Kidney epithelial cell (primary cell): ENCODE data around the gene CIDEA. TPM values are rescaled to one million over a fixed set of nuclear protein-coding genes. Genes with fewer than 3 reads are reported as not detected.

ENCODE experiments used
- DNase-seq: peaks from one replicate; pipeline ENCODE4 v3.0.0-alpha.2; 2010; ENCODE audit warnings: low read depth
- H3K27me3 ChIP-seq: 2 replicates; pipeline ENCODE4 v1.6.0; 2011; ENCODE audit warnings: low read length; ENCODE audit not compliant: control insufficient read depth, insufficient read depth
- H3K36me3 ChIP-seq: 2 replicates; pipeline ENCODE4 v1.5.1; 2011; ENCODE audit warnings: low read length; ENCODE audit not compliant: control insufficient read depth, insufficient read depth
- H3K4me3 ChIP-seq: 2 replicates; pipeline ENCODE4 v1.5.1; 2011; ENCODE audit warnings: low read depth, mild to moderate bottlenecking, control low read depth, low read length
- total RNA-seq: library from RNA; depleted of rRNA; stranded (reverse); fragments of >200 nt; gene quantifications from 2 replicates; pipeline ENCODE4 v1.2.3, GENCODE V29; 2015
- TF ChIP-seq, protein P1 (sequence below): IDR thresholded peaks from 2 replicates; pipeline ENCODE4 v1.5.1; 2011; ENCODE audit warnings: mild to moderate bottlenecking, moderate library complexity, low read length, control low read depth, inconsistent platforms; ENCODE audit not compliant: insufficient read depth, poor library complexity, severe bottlenecking

CIDEA gene
- total RNA-seq, 1 donor from 2014 or later = 7.1 TPM

DNA sequence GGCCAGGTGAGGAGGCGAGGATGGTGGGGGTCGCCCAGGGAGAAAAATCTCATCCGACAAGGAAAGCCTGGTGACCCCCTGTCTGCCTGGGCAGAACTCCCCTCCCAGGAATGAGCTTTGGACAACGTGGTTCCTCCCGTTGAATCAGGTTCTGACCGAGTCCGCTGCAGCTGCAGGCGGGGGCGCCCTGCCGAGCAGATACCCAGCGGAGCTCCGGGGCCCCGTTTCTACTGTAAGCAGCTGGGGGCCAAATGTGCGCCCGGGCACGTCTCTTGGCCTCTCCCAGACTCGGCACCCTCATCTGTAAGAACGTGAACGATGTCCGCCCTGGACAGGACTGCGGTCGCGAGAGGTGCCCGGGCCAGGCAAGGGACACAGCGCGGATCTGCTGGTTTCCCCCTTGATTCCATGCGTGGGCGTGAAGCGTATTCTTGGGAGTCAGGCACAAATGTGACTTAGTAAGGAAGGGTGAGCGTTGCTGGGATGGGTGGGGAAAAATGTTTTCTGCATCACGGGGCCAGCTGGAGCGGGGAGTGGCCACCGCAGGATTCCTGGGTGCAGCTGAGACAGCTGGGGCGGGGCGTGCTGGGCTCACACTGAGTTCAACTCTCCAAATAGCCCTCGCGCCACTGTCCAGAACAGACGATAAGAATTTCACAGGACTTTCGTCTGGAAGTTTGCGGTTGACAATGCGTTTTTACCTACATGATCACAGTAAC is 33.7 kb downstream of the CIDEA start:
- TF ChIP-seq, protein P1, sequence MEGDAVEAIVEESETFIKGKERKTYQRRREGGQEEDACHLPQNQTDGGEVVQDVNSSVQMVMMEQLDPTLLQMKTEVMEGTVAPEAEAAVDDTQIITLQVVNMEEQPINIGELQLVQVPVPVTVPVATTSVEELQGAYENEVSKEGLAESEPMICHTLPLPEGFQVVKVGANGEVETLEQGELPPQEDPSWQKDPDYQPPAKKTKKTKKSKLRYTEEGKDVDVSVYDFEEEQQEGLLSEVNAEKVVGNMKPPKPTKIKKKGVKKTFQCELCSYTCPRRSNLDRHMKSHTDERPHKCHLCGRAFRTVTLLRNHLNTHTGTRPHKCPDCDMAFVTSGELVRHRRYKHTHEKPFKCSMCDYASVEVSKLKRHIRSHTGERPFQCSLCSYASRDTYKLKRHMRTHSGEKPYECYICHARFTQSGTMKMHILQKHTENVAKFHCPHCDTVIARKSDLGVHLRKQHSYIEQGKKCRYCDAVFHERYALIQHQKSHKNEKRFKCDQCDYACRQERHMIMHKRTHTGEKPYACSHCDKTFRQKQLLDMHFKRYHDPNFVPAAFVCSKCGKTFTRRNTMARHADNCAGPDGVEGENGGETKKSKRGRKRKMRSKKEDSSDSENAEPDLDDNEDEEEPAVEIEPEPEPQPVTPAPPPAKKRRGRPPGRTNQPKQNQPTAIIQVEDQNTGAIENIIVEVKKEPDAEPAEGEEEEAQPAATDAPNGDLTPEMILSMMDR = no peak
- Histone ChIP-seq H3K36me3 (no peaks in the 10 kb centered on the region), H3K27me3 (no peaks in the 10 kb centered on the region), H3K4me3 (peak overlapping the region; percentile 41)
- peak; percentile 86 for DNase-seq

DNA sequence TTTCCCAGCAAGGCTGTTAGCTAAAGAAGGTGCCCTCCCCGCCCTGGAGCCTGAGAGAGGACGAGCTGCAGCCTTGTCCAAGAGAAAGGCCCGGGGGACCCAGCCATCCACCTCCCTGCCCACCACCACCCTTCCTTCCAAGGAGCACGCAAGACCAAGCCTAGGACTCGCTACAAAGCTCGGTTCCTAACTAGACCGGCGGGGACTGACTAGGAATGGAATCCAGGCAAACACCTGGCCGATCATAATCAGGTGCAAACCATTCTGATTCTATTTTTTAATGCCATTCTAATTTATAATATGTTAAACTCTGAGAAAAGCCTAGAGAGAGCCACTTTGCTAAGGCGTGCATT is 34.2 kb downstream of the CIDEA start:
- Histone ChIP-seq H3K4me3 (peak overlapping the region; percentile 41), H3K36me3 (no peaks in the 10 kb centered on the region), H3K27me3 (no peaks in the 10 kb centered on the region)
- TF ChIP-seq, protein P1 = no peak
- DNase-seq = no peak

DNA sequence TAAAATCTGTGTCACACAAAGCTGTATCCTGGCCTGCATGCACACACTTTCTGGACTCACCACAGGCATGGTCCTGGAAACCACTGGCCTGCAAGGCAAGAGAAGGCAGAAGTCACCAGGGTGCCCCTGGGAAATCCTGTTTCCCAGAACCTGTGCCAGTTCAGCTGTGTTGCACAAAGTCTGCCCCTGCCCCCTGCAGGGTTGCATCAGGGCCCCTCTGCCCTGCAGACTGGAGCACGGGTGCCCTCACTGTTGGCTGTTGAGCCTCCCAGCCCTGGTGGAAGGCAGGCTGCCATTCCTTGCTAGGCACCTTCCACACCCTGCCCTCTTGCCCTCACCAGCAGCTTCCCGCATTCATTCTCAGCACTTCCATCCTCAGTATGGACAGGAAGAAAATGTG is 35.9 kb downstream of the CIDEA start:
- Histone ChIP-seq H3K36me3 (no peaks in the 10 kb centered on the region), H3K27me3 (no peaks in the 10 kb centered on the region), H3K4me3 (no peak overlapping the region)
- TF ChIP-seq, protein P1 = no peak
- DNase-seq = no peak

DNA sequence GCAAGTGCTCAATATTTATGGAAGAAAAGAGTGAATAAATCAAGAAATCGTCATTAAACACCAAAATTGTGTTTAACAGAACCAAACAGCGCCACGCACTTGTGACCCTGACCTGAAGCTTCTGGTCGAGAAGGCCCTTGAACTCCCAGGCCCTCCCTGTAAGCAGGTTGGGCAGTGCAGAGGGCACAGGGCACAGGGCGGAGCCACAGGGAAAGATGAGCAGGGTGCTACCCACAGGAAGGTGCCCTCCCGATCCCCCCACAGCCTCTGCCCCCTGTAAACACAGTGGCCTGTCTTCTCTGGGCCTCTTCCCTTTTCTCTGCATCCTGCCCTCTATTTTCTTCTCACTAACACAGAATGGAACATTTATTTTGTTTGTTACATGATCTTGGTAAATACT is 37.0 kb downstream of the CIDEA start:
- Histone ChIP-seq H3K4me3 (no peak overlapping the region), H3K27me3 (no peaks in the 10 kb centered on the region), H3K36me3 (no peaks in the 10 kb centered on the region)
- no peak for DNase-seq
- TF ChIP-seq, protein P1 = no peak

DNA sequence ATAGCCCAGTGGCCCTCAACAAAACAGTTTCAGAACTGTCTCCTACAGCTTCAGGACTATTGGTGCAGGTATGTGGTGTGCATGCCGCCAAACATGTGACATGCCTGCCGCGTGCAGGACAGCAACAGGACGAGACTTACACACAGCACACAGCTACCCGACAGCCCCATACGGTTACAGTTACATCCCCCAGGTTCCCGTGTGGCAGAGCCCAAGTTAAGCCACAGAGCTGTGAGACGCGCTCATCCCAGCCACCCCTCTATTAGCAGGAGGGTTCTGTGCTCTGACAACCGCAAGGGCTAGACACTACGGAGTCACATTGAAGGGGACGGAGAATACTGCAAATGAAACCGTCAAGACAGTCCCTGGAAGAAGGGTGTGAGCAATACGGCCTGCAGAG is 37.5 kb downstream of the CIDEA start:
- TF ChIP-seq, protein P1 = no peak
- DNase-seq = no peak

DNA sequence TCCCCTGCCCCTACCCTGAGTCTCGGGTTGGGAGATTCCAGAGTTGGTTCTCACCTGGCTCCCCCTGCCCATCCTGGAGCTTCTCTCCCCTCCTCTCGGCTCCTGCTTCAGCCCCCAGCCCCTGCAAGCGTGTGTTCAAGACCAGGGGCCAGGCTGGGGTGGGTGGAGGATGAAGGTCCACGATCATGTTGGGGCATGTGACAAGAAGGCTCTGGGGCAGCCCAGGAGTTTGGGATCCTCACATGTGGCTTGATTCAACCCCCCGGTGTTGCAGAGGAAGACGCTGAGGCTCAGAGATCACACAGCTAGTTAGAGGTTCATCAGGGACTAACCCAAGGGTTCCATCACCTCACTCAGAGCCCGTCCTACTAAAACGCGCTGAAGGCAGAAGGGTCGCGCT is 39.7 kb downstream of the CIDEA start:
- H3K36me3 ChIP-seq = no peaks in the 10 kb centered on the region
- no peak overlapping the region for H3K4me3 ChIP-seq
- no peaks in the 10 kb centered on the region for H3K27me3 ChIP-seq
- no peak for DNase-seq
- TF ChIP-seq, protein P1 = no peak

More for the DNA sequence above, 37.5 kb downstream of the CIDEA start:
- Histone ChIP-seq H3K36me3 (no peaks in the 10 kb centered on the region), H3K27me3 (no peaks in the 10 kb centered on the region), H3K4me3 (no peak overlapping the region)
